ENCODE results near the gene JCAD.

JCAD gene

DNA sequence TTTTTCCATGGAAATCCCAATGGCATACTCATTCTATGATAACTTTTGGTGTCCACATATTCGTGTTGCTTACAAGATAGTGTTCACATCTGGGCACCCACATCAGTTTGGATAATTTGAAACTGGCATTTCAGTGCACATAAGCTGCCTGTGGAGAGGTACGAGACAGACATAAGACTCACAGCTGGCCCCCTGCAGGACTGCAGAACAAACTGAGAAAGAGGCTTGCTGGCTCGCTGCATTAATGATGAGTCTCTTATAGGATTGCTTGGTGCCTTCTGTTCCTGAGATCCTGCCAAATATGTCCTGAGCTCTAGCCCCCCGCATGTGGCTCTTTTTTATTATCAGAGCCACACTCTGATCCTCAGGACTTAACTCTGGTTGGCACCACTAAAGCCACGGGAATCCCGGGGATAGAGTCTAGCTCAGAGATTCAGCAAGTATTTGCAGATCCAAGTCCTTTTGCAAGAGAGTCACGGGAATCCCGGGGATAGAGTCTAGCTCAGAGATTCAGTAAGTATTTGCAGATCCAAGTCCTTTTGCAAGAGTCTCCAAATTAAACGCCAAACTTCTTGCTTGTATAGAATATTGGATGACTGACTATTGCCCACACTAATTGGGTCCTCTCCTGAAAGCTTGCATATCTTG lies 34.0 kb upstream of the JCAD start:
- Histone ChIP-seq H3K27ac (ENCODE audit: low read depth, low read length) (no peak overlapping the region), H3K27me3 (ENCODE audit: control insufficient read depth in 1 of 2, insufficient read depth in 2 of 2, low read length in 2 of 2) (peaks cover 0 to 4% of the 10 kb centered on the region in 2 donors), H3K36me3 (ENCODE audit: control insufficient read depth in 1 of 2, insufficient read depth in 2 of 2, low read length in 2 of 2) (no peaks in the 10 kb centered on the region), H3K9me3 (ENCODE audit: control insufficient read depth in 1 of 2, low read length in 2 of 2) (no peaks in the 10 kb centered on the region), H3K4me3 (ENCODE audit: low read depth in 1 of 2, low read length in 2 of 2) (no peak overlapping the region), H3K4me1 (ENCODE audit: control insufficient read depth in 1 of 2, insufficient read depth in 2 of 2, low read length in 2 of 2) (no peaks in the 10 kb centered on the region), H3K9ac (ENCODE audit: low read depth in 1 of 2, low read length in 2 of 2) (no peak overlapping the region)

DNA sequence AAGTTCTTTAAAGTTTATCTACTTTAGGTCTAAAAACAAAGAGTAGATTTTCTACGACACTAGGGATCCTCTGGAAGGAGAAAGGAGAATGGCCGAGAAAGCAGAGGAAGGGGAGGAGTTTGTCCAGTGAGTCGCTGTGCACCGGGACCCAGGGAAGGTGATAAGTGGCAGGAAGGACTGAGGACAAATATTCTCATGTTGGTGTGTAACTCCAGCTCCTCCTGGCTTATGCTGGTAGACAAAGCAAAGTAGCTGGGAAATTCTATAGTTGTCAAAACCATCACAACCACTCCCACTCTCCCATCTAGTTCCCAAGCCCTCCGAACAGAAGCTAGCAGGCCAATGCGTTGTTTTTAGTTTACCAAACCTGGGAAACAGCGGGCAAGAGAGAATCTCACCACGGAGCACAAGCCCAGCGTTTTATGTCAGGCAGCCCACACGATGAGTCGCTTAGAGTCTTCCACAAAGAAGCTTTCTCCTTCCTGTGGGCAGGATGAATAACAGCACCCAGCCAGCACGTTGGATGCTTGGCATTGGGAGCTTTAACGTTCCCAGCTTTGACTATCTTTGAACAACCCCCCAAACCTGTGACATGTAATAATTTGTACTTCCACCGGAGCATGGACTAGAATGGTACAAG lies 32.9 kb upstream of the JCAD start:
- no peak overlapping the region for H3K9ac ChIP-seq (ENCODE audit: low read depth in 1 of 2, low read length in 2 of 2)
- H3K4me1 ChIP-seq (ENCODE audit: control insufficient read depth in 1 of 2, insufficient read depth in 2 of 2, low read length in 2 of 2) = no peaks in the 10 kb centered on the region
- peaks cover 0 to 4% of the 10 kb centered on the region in 2 donors for H3K27me3 ChIP-seq (ENCODE audit: control insufficient read depth in 1 of 2, insufficient read depth in 2 of 2, low read length in 2 of 2)
- no peak overlapping the region for H3K27ac ChIP-seq (ENCODE audit: low read depth, low read length)
- no peaks in the 10 kb centered on the region for H3K36me3 ChIP-seq (ENCODE audit: control insufficient read depth in 1 of 2, insufficient read depth in 2 of 2, low read length in 2 of 2)
- no peak overlapping the region for H3K4me3 ChIP-seq (ENCODE audit: low read depth in 1 of 2, low read length in 2 of 2)
- H3K9me3 ChIP-seq (ENCODE audit: control insufficient read depth in 1 of 2, low read length in 2 of 2) = no peaks in the 10 kb centered on the region

DNA sequence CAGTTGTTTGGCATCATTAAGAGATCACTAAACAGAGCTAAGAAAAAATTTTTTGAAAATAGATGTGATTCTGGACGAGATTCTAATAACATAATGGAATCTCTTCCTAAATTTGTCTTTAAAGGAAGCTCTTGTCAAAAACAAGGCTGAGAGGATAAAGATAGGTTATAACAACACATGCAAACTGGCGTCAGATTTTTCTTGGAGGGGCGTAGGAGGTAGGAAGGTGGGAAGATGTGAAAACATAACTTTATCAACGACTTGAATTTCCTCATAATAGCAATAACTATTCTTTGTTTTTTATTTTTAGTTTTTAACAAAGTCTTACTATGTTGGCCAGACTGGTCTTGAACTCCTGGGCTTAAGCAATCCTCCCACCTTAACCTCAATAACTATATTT lies 31.8 kb upstream of the JCAD start:
- no peaks in the 10 kb centered on the region for H3K36me3 ChIP-seq (ENCODE audit: control insufficient read depth in 1 of 2, insufficient read depth in 2 of 2, low read length in 2 of 2)
- H3K27ac ChIP-seq (ENCODE audit: low read depth, low read length) = no peak overlapping the region

DNA sequence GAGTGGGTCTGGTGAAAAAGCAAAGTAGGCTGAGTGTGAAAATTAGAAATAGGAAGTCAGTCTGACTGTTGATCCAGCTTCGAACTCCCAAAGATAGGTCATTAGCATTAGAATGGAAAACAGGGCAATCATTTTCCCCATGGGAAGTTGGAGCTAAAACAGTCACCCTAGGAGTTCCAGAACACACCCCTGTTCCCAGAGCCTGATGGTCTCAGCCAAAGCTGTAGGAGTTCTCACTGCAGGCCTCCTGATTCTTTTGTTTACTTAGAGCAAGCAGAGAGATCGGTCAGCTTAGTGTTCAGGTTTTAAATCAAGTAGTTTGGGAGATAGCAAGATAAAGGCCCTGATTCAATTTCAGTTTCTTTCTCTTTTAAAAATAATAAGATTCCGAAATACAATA lies 28.8 kb upstream of the JCAD start:
- Histone ChIP-seq H3K9ac (ENCODE audit: low read depth in 1 of 2, low read length in 2 of 2) (no peak overlapping the region), H3K27me3 (ENCODE audit: control insufficient read depth in 1 of 2, insufficient read depth in 2 of 2, low read length in 2 of 2) (no peaks in the 10 kb centered on the region), H3K36me3 (ENCODE audit: control insufficient read depth in 1 of 2, insufficient read depth in 2 of 2, low read length in 2 of 2) (no peaks in the 10 kb centered on the region), H3K4me1 (ENCODE audit: control insufficient read depth in 1 of 2, insufficient read depth in 2 of 2, low read length in 2 of 2) (no peaks in the 10 kb centered on the region), H3K9me3 (ENCODE audit: control insufficient read depth in 1 of 2, low read length in 2 of 2) (no peaks in the 10 kb centered on the region), H3K27ac (ENCODE audit: low read depth, low read length) (no peak overlapping the region), H3K4me3 (ENCODE audit: low read depth in 1 of 2, low read length in 2 of 2) (no peak overlapping the region)

More for the DNA sequence above, 31.8 kb upstream of the JCAD start:
- no peaks in the 10 kb centered on the region for H3K9me3 ChIP-seq (ENCODE audit: control insufficient read depth in 1 of 2, low read length in 2 of 2)
- no peak overlapping the region for H3K9ac ChIP-seq (ENCODE audit: low read depth in 1 of 2, low read length in 2 of 2)
- no peaks in the 10 kb centered on the region for H3K4me1 ChIP-seq (ENCODE audit: control insufficient read depth in 1 of 2, insufficient read depth in 2 of 2, low read length in 2 of 2)
- H3K4me3 ChIP-seq (ENCODE audit: low read depth in 1 of 2, low read length in 2 of 2) = no peak overlapping the region
- peaks cover 0 to 4% of the 10 kb centered on the region in 2 donors for H3K27me3 ChIP-seq (ENCODE audit: control insufficient read depth in 1 of 2, insufficient read depth in 2 of 2, low read length in 2 of 2)

DNA sequence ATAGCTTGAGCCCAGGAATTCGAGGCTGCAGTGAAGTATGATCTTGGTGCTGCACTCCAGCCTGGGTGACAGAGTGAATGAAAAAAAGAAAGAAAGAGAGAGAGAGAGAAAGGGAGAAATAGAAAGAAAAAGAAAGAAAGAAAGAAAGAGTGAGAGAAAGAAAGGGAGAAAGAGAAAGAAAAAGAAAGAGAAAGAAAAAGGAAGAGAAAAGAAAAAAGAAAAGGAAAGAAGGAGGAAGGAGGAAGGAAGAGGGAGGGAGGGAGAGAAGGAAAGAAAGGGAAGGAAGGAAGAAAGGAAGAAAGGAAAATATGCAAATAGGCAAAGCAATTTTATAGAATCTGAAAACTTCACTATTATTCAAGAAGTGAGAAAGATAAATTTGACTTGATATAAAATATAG lies 24.5 kb upstream of the JCAD start:
- H3K9ac ChIP-seq (ENCODE audit: low read depth in 1 of 2, low read length in 2 of 2) = no peak overlapping the region
- H3K4me1 ChIP-seq (ENCODE audit: control insufficient read depth in 1 of 2, insufficient read depth in 2 of 2, low read length in 2 of 2) = no peaks in the 10 kb centered on the region
- no peak overlapping the region for H3K4me3 ChIP-seq (ENCODE audit: low read depth in 1 of 2, low read length in 2 of 2)
- no peaks in the 10 kb centered on the region for H3K9me3 ChIP-seq (ENCODE audit: control insufficient read depth in 1 of 2, low read length in 2 of 2)
- peaks cover 0 to 2% of the 10 kb centered on the region in 2 donors for H3K27me3 ChIP-seq (ENCODE audit: control insufficient read depth in 1 of 2, insufficient read depth in 2 of 2, low read length in 2 of 2)
- H3K36me3 ChIP-seq (ENCODE audit: control insufficient read depth in 1 of 2, insufficient read depth in 2 of 2, low read length in 2 of 2) = no peaks in the 10 kb centered on the region
- no peak overlapping the region for H3K27ac ChIP-seq (ENCODE audit: low read depth, low read length)

DNA sequence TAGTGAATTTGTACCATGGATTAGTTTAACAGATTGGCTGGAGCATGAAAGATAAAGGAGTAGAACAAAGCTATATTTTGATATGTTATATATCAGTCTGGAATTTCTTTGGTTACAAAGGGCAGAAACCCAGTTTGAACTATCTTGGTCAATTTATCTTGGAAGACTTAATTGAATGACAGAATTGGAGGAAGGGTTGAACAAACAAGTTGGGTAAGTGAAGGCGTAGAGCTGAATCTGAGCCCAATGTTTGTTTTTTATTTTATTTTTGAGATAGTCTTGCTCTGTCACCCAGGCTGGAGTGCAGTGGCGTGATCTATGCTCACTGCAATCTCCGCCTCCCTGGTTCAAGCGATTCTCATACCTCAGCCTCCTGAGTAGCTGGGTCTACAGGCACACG lies 21.8 kb upstream of the JCAD start:
- Histone ChIP-seq H3K4me3 (ENCODE audit: low read depth in 1 of 2, low read length in 2 of 2) (no peak overlapping the region), H3K9ac (ENCODE audit: low read depth in 1 of 2, low read length in 2 of 2) (no peak overlapping the region), H3K27me3 (ENCODE audit: control insufficient read depth in 1 of 2, insufficient read depth in 2 of 2, low read length in 2 of 2) (peaks cover 0 to 2% of the 10 kb centered on the region in 2 donors), H3K36me3 (ENCODE audit: control insufficient read depth in 1 of 2, insufficient read depth in 2 of 2, low read length in 2 of 2) (no peaks in the 10 kb centered on the region), H3K9me3 (ENCODE audit: control insufficient read depth in 1 of 2, low read length in 2 of 2) (no peaks in the 10 kb centered on the region), H3K27ac (ENCODE audit: low read depth, low read length) (no peak overlapping the region), H3K4me1 (ENCODE audit: control insufficient read depth in 1 of 2, insufficient read depth in 2 of 2, low read length in 2 of 2) (no peaks in the 10 kb centered on the region)

DNA sequence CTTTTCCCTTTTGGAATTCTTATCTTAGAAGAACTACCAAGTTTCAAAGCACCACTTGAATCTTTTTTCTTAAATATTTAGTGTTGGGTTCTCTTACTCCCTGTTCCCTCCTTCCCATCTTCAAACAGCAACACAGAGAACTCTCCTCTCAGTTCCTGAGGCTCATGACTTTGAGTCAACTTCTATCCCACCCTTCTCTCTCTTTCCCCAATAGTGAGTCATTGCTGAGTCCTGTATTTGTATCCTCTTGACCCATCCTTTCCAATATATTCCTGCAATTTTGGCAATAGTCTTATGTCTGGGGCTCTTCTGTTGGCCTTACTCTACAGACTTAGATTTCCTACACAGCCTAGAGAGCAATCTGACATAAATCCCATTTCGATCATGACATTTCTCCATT lies 20.8 kb upstream of the JCAD start:
- Histone ChIP-seq H3K36me3 (ENCODE audit: control insufficient read depth in 1 of 2, insufficient read depth in 2 of 2, low read length in 2 of 2) (no peaks in the 10 kb centered on the region), H3K27me3 (ENCODE audit: control insufficient read depth in 1 of 2, insufficient read depth in 2 of 2, low read length in 2 of 2) (peaks cover 0 to 2% of the 10 kb centered on the region in 2 donors), H3K4me1 (ENCODE audit: control insufficient read depth in 1 of 2, insufficient read depth in 2 of 2, low read length in 2 of 2) (no peaks in the 10 kb centered on the region), H3K4me3 (ENCODE audit: low read depth in 1 of 2, low read length in 2 of 2) (no peak overlapping the region), H3K27ac (ENCODE audit: low read depth, low read length) (no peak overlapping the region), H3K9ac (ENCODE audit: low read depth in 1 of 2, low read length in 2 of 2) (no peak overlapping the region), H3K9me3 (ENCODE audit: control insufficient read depth in 1 of 2, low read length in 2 of 2) (no peaks in the 10 kb centered on the region)

DNA sequence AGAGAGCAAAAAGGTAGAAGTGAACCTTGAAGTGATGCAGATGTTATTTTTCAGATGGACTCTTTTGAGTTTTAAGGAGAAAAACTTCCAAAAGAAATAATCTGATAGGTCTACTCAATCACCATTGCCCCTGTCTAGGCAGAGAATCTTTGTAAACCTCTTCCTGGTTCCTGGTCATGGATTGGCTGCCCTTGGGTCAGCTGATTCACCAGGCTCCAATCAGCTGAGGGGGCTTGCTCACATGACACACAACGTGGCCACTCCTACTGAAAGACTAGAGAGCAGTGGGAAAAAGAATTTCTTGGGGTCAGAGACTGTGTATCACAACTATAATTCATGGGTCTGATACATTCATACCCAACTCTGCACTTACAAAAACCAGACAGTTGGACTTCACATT lies 20.0 kb upstream of the JCAD start:
- no peak overlapping the region for H3K9ac ChIP-seq (ENCODE audit: low read depth in 1 of 2, low read length in 2 of 2)
- H3K36me3 ChIP-seq (ENCODE audit: control insufficient read depth in 1 of 2, insufficient read depth in 2 of 2, low read length in 2 of 2) = no peaks in the 10 kb centered on the region
- peaks cover 0 to 2% of the 10 kb centered on the region in 2 donors for H3K27me3 ChIP-seq (ENCODE audit: control insufficient read depth in 1 of 2, insufficient read depth in 2 of 2, low read length in 2 of 2)
- H3K27ac ChIP-seq (ENCODE audit: low read depth, low read length) = no peak overlapping the region
- H3K4me1 ChIP-seq (ENCODE audit: control insufficient read depth in 1 of 2, insufficient read depth in 2 of 2, low read length in 2 of 2) = no peaks in the 10 kb centered on the region
- no peak overlapping the region for H3K4me3 ChIP-seq (ENCODE audit: low read depth in 1 of 2, low read length in 2 of 2)
- H3K9me3 ChIP-seq (ENCODE audit: control insufficient read depth in 1 of 2, low read length in 2 of 2) = no peaks in the 10 kb centered on the region

DNA sequence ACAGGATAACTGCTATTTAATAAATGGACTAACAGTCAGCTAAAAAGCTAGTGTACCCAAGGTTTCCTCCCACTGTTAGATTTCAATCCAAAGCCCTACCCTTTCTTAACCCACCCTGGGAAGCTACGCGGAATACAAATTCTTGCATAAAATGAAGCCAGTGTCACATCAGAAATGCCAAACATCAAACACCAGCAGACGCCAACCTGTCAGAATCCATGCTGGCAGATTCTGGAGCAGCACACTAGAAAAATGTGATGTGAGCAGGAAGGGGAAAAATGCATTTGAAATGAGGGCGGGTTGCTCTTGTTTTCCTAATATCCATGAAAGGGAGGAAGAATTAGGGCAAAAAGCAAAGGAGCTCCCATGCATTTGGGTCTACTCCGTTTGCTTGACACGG lies 16.1 kb upstream of the JCAD start:
- Histone ChIP-seq H3K9me3 (ENCODE audit: control insufficient read depth in 1 of 2, low read length in 2 of 2) (no peaks in the 10 kb centered on the region), H3K27me3 (ENCODE audit: control insufficient read depth in 1 of 2, insufficient read depth in 2 of 2, low read length in 2 of 2) (no peaks in the 10 kb centered on the region), H3K27ac (ENCODE audit: low read depth, low read length) (no peak overlapping the region), H3K36me3 (ENCODE audit: control insufficient read depth in 1 of 2, insufficient read depth in 2 of 2, low read length in 2 of 2) (no peaks in the 10 kb centered on the region), H3K9ac (ENCODE audit: low read depth in 1 of 2, low read length in 2 of 2) (no peak overlapping the region), H3K4me3 (ENCODE audit: low read depth in 1 of 2, low read length in 2 of 2) (no peak overlapping the region), H3K4me1 (ENCODE audit: control insufficient read depth in 1 of 2, insufficient read depth in 2 of 2, low read length in 2 of 2) (no peaks in the 10 kb centered on the region)

DNA sequence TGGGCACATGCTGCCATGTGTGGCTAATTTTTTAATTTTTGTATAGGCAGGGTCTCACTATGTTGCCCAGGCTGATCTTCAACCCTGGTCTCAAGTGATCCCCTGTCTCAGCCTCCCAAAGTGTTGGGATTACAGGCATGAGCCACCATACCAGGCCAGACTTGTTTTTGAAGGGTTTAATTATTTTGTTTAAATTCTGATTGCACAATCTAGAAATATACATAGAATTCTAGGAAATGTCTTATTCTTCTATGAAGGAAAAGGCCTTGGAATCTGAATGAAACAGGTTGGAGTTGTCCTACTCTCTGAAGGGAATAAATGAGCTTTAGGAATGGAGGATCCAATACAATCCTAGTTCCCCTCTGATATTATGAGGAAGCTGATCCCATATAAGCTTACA lies 15.5 kb upstream of the JCAD start:
- Histone ChIP-seq H3K36me3 (ENCODE audit: control insufficient read depth in 1 of 2, insufficient read depth in 2 of 2, low read length in 2 of 2) (no peaks in the 10 kb centered on the region), H3K4me1 (ENCODE audit: control insufficient read depth in 1 of 2, insufficient read depth in 2 of 2, low read length in 2 of 2) (no peaks in the 10 kb centered on the region), H3K9me3 (ENCODE audit: control insufficient read depth in 1 of 2, low read length in 2 of 2) (no peaks in the 10 kb centered on the region), H3K9ac (ENCODE audit: low read depth in 1 of 2, low read length in 2 of 2) (no peak overlapping the region), H3K27ac (ENCODE audit: low read depth, low read length) (no peak overlapping the region), H3K4me3 (ENCODE audit: low read depth in 1 of 2, low read length in 2 of 2) (no peak overlapping the region), H3K27me3 (ENCODE audit: control insufficient read depth in 1 of 2, insufficient read depth in 2 of 2, low read length in 2 of 2) (no peaks in the 10 kb centered on the region)

Data from duodenal mucosa (tissue), 2 donors.